Muscle of leg (tissue), 9 donors: Measurements from ENCODE around the gene ARMC12. TPM values are rescaled to one million over a fixed set of nuclear protein-coding genes. Genes with fewer than 3 reads are reported as not detected.

Experiments used
- polyA plus RNA-seq, 8 donors: library from polyadenylated mRNA; unstranded; fragments of 120-200 nt; gene quantifications; one replicate each; pipeline versions ENCODE4 v1.2.1 to v1.2.3, GENCODE V29; 2013; ENCODE audit warnings: inconsistent platforms in 1 of 8, low replicate concordance in 1 of 8; ENCODE audit not compliant: insufficient read length in 8 of 8, insufficient read depth in 1 of 8
- total RNA-seq: library from RNA; stranded (reverse); fragments of 120-200 nt; gene quantifications from one replicate; pipeline ENCODE4 v1.2.4, GENCODE V29; 2013

ARMC12 gene
- total and polyA plus RNA-seq, 9 donors = 0.57 to 1.2 (median 0.75) TPM

Other genes with a start within 250 kb of the ARMC12 start
- 20.6 TPM for gene TEAD3, start 240.0 kb upstream of the ARMC12 start, total RNA-seq
- 10 to 100 TPM; 47.5 to 76.6 (median 59.3) TPM for gene TEAD3, start 240.0 kb upstream of the ARMC12 start, polyA plus RNA-seq
- gene TULP1, start 224.1 kb upstream of the ARMC12 start, total RNA-seq = 0.80 TPM
- gene TULP1, start 224.1 kb upstream of the ARMC12 start, polyA plus RNA-seq = 1 to 10 TPM; 1.0 to 2.8 (median 1.9) TPM
- gene FKBP5, start 48.1 kb upstream of the ARMC12 start, total RNA-seq = 6.0 TPM
- 10 to 100 TPM; 10.9 to 27.9 (median 18.7) TPM for gene FKBP5, start 48.1 kb upstream of the ARMC12 start, polyA plus RNA-seq
- gene CLPSL2, start 39.6 kb downstream of the ARMC12 start, total RNA-seq = not detected
- not detected for gene CLPSL2, start 39.6 kb downstream of the ARMC12 start, polyA plus RNA-seq
- gene CLPSL1, start 44.0 kb downstream of the ARMC12 start, total RNA-seq = not detected
- not detected for gene CLPSL1, start 44.0 kb downstream of the ARMC12 start, polyA plus RNA-seq
- not detected for gene CLPS, start 60.3 kb downstream of the ARMC12 start, total RNA-seq
- not detected for gene CLPS, start 60.3 kb downstream of the ARMC12 start, polyA plus RNA-seq
- gene LHFPL5, start 68.3 kb downstream of the ARMC12 start, total RNA-seq = not detected
- gene LHFPL5, start 68.3 kb downstream of the ARMC12 start, polyA plus RNA-seq = under 1 TPM in 1 of 8 donors, not detected in 7; 0.19 TPM
- gene SRPK1, start 184.1 kb downstream of the ARMC12 start, total RNA-seq = 14.9 TPM
- gene SRPK1, start 184.1 kb downstream of the ARMC12 start, polyA plus RNA-seq = 10 to 100 TPM; 14.2 to 24.2 (median 17.5) TPM